Fibroblast of gingiva (primary cell): Measurements from ENCODE around the gene GRM6.

ENCODE experiments used
- DNase-seq: peaks from one replicate; pipeline ENCODE4 v3.0.0-alpha.2; 2011; ENCODE audit warnings: low read depth

GRM6 gene

GRCh38 chr5:178983728-178984127 is 11.4 kb downstream of the GRM6 start:
- no peak for DNase-seq

DNA sequence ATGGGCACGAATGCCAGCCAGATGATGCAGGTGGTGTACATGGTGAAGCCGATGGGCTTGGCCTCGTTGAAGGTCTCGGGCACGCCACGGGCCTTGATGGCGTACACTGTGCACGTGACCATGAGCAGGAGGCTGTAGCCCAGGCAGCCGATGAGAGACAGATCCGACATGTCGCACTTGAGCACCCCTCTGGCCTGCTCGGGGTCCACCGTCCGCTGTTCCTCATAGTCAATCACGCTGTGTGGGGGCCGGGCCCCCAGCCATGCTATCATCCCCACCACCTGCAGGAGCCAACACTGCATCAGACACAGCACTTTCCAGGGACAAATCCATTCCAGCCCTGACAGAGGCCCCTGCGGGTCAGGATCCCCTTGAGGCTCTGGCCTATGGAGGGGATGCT is 12.2 kb downstream of the GRM6 start:
- no peak for DNase-seq

GRCh38 chr5:178981381-178981780 is 13.7 kb downstream of the GRM6 start:
- DNase-seq = no peak

DNA sequence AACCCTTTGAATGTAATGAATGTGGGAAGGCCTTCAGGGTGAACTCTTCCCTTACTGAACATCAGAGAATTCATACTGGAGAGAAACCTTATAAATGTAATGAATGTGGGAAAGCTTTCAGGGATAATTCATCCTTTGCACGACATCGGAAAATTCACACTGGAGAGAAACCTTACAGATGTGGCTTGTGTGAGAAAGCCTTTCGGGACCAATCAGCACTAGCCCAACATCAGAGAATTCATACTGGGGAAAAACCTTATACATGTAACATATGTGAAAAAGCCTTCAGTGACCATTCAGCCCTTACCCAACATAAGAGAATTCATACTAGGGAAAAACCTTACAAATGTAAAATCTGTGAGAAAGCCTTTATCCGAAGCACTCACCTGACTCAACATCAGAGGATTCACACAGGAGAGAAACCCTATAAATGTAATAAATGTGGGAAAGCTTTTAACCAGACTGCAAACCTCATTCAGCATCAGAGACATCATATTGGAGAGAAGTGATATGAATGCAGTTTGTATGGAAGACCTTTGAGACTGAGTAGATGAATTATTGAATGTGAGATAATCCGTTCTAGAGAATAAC is 29.6 kb downstream of the GRM6 start:
- DNase-seq = no peak

DNA sequence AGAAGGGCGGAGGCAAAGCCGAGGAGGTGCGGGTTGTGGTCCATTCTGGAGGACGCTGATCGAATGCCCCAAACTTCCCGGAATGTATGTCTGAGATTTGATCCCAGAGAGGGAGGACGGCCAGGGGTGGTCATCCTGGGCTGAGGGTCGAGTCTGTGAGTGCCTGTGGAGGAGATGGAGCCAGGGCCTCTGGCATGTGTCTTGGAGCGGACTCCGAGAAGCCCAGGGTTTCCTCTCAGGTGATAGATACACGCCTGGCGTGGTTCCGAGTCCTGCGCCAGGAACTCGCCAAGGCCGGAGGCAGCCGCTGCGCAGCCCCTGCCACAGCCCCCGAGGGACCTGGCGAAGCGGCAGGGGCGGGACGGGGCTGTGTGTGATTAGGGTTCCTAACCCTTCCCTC is 53.8 kb downstream of the GRM6 start:
- DNase-seq = no peak

GRCh38 chr5:178940569-178941360 is 54.4 kb downstream of the GRM6 start, which contains the start of gene ZNF454:
Gene ZNF454, plus strand, starts transcription at chr5:178941198. Its CDS starts 1,594 bp downstream, at chr5:178942792.
- peak; percentile 90 for DNase-seq

GRCh38 chr5:178931846-178932760 is 63.0 kb downstream of the GRM6 start:
- DNase-seq = no peak
